Ecto neural progenitor cell (in vitro differentiated cells): ENCODE results near the gene COL4A6.

Experiments
- DNase-seq: peaks from one replicate; pipeline ENCODE4 v3.0.0-alpha.2; 2018; ENCODE audit warnings: low spot score

COL4A6 gene

DNA sequence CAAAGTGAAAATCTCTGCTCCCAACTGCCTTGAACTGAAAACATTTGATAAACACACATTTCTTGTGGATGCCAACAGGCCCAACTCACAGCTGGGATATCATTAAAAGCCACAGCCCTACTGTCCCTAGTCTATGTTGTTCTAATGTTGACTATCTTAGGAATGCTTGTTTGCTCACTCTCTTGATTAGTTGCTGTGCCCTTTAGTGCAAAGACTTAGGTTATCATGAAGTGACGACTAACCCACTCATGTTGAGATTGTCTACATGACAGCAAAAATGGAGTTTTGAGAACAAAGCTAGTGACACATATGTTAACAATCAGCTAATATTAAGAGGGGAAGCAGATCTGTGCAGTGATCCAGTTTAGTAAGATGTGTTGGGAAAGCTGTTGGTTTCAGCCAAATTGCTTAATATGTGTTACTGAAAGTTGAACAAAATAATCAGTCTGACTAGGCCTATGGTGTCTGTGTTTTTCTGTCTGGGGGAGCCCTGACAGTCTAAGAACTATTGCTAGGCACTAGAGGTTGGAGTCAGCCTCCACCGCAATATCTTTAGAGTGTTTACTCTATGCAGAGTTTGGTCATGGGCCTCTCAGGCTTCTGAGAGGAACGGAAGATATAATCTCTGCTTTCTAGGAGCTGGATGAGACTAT, 221.2 kb downstream of the COL4A6 start:
- no peak for DNase-seq

DNA sequence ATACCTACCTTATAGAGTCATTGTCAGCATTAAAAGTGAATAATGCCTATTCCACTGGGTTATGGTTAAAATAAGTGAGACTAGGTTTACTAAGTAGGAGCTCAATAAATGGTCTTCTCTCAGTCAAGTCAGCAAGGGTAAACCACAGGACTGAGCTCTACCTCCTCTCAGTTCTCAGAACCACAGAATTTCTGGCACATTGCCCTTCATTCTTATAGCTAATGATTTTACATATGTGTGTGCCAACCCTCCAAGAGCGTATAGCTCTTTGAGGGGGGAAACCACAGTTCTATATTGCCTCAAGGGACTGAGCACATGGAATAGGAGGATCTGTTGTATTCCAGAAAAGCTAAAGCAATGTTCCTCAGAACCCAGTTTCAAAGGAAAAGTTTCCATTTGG, 221.8 kb downstream of the COL4A6 start:
- no peak for DNase-seq

DNA sequence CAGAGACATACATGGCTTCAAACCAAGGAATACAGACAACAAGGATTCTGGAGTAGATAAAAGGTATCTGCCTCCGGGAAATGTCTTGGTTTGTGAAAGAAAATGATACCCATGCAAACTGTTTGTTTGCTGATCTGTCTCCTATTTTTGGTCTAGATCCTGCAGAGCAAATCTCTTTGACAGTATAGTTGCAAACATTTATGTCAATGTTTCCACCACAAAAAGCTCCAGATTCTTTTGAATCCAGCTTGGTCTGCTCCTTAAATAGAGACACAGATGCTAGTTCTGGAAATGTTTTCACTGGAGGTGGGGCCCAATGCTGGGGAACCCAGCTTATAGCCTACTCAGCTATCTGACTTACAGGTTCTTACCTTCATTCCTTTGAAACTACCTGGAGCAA, 226.9 kb downstream of the COL4A6 start:
- no peak for DNase-seq

DNA sequence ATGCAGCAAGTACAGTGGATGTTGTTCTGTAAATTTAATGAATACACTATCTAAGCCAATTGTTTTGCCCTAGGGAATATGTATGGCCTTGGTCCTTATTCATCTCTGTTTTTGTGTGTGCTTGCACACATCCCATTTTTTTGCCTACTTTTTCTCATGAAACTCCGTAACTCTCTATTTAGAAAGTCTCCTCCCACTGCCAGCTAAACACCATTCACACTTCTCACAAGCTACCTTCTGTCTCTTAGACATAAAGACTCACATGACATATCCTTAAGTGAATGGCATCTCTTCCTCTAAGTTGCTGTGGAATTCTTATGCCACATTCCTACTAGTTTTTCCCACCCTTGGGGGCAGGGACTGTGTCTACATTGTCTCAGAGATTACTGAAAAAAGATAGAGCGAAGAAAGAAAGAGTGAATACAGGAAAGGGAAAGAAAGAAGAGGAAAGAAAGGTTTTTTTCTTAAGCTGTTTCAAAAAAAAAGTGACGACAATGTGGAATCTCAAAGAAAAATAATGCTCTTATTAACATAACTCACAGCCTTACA, 229.1 kb downstream of the COL4A6 start:
- no peak for DNase-seq

DNA sequence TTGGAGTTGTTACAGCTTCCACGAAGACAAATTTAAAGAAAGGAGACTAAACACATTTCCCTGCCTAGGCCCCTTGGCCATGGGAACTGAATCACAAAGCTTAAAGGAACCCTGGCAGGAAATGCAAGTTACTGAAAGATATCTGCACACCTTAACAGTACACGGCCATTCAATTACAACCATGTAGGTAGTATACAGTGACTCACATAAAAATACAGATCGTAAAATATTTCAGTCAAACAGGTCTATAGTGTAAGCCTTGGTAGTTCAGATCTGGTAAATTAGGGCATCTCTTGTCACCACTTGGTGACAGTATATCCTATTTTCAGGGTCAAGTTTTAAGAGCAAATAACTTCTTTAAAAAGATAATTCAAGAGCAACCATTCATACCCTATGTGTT, 234.7 kb downstream of the COL4A6 start:
- no peak for DNase-seq

DNA sequence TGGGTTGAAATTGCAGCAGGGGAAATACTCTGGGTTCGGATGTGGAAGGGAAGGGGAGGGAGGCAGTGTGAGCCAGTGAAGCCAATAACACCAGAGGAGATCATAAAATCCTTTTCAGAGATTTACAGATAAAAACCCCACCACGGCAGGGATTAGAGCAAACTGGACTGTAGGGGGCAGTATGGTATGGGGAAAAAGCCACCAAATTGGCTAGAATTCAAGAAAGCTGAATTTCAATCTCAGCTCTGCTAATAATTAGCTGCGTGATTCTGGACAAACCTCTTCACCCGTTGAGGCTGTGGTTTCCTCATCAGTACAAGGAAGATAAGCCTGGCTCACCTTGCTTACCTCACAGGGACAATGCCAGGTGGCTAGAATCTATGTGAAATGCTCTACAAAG, 238.5 kb downstream of the COL4A6 start:
- DNase-seq: peak; percentile 48

DNA sequence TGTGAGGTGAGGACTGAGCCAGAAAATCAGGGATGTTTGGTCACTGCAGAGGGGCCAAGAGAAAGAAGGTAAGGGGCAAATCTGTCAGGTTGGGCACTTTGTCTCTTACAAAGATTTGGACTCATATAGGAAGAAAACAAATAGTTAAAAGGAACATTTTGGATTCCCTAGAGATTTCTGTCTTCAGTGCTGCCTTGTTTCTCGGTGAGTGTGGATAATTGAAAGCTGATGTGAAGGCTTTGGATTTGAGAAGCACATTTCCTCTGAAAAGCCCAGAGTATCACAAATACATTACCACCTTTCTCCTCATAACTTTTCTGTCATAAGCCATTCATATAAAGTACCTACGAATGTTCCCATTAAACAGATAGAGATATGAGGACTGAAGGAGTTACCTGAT, 239.2 kb downstream of the COL4A6 start:
- DNase-seq: no peak

DNA sequence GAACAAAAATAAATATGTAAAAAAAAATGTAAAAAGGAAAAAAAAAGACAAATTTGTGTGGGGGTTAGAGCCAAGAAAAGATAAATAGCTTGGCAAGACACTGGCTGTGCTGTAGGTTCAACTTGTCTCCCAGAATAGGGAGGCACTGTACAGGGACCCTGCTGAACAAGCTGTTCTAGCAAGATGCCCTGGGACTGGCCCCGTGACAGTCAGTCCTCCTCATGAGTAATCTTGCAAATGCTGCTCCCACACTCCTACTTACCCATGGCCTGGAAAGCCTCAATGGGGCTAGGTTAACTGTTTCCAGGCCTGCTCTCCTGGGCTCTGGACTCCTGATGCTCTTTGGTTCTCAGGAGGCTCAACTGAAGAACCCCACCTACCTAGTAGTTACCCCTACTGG, 239.8 kb downstream of the COL4A6 start:
- DNase-seq: no peak

DNA sequence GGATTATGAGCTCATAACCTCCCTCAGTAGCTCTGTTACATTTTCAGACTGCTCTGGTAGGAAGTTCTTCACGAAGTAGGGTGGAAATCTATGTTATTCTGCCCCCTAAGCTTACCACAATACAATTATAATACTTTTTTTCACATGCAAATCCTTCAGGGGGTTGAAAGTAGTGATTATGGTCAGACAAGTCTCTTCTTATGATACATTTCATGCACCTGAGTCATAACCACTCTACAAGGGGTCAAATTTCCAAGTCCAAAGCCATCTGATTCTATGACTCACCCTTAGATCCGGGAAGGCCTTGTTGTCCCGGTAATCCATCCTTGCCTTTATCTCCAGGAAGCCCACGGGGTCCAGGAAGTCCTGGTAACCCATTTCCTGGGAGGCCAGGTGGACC, 251.4 kb downstream of the COL4A6 start:
- DNase-seq: no peak

DNA sequence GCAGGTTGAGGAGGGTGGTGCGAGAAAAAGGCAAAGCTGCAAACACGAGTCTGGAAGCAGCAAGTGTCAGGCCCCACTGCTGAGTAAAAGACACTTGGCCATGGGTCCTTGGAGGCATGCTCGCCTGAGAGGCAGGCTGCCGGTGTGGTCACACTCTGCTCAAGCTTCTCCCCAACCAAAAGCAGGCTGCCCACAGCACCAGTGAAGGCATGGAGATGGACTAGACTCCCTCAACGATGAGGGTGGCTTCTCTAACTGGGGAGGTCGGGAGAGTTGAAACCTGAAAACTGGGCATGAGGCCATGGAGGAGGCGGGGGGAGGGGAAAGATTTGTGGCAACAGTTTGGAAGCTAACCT, 260.1 kb downstream of the COL4A6 start:
- no peak for DNase-seq

DNA sequence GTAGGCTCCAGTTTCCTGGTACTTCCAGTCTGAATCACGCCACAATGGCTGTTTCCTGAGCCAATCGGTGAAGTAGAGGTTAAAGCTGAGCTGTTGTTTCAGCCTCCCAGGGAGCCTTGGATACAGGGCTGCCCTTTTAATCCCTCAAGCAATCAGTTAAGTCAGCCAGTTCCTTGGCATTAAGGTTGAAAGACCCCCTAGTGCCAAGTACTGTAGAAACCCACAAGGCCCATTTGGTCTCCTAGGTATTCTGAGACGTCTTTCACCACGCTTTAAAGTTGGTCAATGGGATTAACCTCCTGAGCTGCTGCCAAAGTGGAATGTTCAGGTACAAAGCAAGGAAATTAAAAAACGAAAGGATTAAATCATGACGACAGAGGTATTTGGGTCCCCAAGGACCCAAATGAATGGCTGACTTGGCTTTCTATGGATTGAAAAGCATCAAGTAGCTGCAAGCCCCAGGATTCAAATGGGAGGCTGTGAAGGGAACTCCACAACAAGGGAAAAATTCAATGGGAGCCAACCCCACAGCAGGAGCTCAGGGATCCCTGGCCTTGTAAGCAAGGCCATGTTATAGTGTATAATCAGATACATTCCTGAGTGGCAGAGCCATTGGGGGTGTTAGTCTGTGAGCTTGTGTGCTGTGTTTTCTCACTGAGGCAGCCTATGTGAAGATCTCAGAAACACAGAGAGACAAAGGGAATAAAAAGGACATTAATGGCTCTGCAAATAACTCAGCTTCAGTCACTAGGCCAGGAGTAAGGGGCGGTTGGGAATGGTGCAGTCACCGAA, 260.7 kb downstream of the COL4A6 start:
- peak; percentile 75 for DNase-seq

DNA sequence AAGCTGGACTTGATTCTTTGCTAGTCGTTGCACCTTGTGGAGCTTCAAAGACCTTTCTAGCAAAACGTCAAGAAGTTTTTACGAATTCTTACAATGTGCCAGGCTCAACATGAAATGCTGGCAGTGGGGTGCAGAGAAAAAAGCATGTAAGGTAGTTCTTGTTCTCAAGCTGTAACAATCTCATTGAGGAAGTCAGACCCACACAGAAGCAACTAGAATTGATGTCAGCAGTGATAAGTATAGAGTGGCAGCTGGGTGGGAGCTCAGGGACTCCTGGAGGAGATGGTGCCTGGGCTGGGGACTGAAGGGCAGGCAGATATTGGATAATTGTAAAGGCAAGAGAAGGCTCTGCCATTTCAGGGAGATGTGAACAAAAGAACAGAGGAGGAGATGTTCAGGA, 264.3 kb downstream of the COL4A6 start:
- DNase-seq: no peak

DNA sequence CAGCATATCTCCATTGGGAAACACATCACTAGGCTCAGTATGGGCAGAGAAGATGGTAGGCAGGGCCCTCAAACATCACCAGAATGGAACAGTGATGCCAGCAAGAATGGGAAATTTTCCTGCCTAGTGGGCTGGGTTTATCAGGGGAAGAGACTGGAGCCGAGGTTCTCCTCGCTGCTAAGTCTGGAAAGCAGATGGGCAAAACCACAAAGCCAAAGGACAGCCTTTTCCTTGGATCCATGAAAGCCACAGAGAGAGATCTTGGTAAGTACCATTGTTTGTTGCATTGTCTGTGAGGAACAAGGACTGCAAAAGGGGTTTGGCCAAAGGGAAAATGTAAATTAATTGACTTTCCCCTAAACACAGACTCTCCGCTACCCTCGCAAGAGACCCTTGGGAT, 266.6 kb downstream of the COL4A6 start:
- no peak for DNase-seq

DNA sequence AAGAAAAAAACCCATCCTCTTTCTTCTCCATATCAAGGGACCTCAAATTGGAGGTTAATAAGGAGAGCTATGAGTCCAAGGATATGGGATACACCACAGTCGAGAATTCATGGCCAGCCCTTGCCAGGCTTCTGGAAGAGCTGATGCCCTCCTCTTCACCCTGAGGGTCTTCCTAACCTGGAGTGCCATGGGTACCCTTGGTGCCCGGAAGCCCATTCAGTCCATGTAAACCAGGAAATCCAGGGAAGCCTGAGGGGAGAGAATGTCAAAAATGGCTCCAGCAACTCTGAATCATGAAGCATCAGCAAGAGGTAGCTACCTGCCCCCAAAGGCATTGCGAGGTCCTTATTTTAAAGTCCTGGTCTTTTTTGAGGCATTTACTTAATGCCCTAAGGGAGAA, 268.5 kb downstream of the COL4A6 start:
- no peak for DNase-seq

DNA sequence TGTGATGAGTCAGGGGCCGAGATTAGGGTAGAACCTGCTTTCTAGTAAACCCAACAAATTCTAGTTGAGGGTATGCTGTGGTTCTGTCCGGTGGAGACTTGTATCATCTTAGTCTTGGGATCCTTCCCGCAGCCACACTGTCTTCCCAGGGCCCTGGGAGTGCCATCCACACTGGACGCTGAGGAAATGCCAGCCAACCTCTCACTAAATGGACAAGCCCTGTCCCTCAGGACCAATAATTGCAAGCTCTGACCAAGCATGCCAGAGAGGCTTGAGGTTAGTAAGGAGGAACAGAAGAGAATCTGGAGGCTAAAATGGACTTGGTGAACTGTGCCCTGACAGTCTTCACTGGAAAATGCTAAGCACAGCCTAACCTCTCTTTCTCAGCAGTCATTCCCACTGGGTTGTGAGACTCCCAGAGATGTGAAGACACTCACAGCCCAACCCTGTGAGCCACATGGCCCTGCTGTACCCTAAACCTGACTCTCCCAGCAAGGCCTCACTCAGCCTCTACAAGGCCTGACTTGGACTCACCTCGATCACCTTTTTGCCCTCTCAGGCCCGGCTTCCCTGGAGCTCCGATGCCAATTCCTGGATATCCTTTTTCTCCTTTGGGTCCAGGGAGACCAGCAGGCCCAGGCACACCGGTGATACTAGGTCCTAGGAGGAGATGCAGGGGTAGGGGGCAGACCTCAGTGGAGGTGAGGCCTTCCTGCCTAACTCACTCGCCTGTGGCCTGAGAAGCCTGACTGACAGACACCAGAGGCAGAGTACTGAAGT, 269.1 kb downstream of the COL4A6 start:
- no peak for DNase-seq

DNA sequence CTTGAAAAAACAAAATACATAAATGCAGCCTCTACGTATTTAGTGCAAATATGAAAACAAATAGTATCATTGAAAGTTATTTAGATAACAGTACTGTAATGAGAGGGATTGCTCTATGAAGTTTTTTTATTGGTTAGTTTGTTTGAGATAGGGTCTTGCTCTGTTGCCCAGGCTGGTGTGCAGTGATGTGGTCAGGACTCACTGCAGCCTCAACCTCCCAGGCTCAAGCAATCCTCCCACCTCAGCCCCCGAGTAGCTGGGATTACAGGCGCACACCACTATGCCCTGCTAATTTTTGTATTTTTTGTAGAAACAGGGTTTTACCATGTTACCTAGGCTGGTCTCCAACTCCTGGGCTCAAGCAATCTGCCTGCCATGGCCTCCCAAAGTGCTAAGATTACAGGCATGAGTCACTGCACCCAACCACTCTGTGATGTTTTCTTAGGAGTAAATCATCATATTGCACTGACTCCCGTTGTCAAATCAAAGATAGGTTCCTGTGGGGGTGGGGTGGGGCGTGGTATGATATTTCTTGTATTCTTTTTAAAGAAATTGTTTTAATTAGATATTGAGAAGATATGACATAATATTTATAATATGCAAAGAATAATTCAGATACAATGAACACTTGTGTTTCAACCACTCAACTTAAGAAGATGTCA, 270.9 kb downstream of the COL4A6 start:
- DNase-seq: no peak

DNA sequence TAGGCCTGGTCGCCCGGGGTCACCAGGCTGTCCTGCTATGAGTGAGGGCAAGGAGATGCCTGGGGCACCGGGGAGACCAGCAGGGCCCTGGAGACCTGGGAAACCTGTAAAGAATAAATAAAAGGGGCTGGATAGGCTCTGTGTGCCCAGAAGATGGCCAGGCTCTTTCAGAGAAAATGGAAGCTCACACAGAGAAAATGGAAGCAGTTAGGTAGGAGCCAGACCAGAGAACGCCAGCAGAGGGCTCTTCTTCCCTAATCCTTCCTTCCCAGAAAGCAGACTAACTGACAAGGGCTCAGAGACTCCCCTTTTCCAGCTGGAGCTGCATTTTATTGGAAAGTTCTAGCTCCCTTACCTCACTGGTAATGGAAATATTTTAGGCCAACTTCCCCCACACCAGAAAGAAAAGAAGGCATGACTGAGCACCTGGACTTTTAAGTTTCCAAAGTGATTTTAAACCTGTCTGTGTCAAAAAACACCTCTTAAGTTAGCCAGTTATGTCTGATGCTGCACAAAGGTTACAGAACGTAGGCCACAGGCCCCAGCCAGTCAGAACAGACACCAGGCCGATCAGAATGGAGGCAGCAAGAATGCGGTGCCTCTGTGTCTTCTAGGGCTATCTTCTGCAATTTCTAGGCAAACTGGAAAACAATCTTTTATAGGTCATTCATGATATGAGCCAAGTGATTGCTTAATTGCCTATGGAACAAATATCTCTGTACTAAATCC, 272.7 kb downstream of the COL4A6 start:
- peak; percentile 55 for DNase-seq

DNA sequence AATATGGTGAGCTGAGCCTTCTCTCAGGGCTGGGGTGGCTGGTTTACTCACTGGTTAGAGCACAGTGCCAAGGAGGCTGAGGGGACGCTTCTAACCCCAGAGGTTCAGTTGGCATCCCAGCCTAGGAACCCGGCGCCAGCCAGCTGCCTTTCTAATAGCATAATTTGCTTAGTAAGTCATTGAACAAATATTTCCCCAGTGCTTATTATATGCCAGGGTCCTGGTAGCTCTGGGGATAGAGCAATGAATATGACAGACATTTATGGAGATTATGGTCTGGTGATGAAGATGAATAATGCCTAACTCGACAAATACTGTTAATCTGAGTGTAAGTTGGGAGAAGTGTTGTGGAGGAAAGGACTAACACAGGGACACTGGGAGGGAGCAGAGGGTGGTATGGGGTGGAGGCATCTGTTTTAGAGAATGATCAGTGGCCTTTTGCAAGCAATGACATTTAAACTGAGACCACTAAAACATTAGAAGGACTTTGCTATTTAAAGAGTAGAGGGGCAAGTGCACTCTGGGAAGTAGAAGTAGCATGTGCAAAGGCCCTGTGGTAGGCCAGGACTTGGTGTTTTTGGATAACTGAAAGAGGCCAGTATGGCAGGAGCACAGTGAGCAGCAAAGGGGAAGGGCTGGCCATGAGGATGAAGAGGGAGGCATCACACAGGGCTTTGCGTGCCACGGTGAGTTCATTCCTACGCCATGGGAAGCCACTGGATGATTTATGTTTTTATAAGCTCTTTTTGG, 274.7 kb downstream of the COL4A6 start:
- no peak for DNase-seq

DNA sequence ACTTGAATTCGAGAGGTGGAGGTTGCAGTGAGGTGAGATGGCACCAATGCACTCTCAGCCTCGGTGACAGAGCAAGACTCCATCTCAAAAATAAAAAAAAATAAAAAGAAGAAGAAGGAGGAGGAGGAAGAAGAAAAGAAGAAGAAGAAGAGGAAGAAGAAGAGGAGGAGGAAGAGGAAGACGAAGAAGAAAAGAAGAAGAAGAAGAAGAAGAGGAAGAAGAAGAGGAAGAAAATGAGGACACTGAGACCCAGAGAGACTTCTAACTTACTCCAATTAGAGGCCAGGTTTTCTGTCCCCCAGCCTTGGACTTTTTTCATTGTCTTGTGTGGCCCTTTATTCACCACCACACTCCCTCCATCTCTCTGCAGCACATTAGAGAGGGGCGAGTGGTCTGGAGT, 276.0 kb downstream of the COL4A6 start:
- no peak for DNase-seq

DNA sequence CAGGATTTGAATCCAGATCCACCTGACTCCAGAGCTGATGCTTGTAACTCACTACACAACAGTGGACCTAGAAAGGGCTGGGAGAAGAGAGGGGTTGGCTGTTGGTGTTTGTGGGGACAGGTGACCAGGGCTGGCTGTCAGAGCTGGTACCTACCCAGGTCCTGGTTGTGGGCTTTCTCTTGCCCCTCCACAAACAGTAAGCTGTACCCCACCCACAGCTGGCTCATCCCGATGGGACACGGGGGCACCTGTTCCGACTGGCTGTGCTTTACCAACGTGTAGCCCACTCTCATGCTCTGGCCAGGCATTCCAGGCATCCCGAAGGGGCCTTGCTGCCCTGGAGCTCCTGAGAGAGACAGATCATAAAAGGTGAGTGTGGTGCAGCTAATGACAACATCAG, 277.9 kb downstream of the COL4A6 start:
- DNase-seq: no peak
